Activated naive CD4-positive, alpha-beta T cell treated with Interleukin-2 at 50 U/mL for 16 hours (primary cell): Measurements from ENCODE around the gene GSS.

Source experiments
- DNase-seq: peaks from one replicate; pipeline ENCODE4 v3.0.0-alpha.2; 2020

The GSS gene

GRCh38 chr20:34955231-34956040 is at the start of gene GSS, which contains the start of gene MYH7B:
TSS of gene GSS (minus strand) at chr20:34955806. CDS start at chr20:34951852, 3,954 bp downstream.
TSS of gene MYH7B (plus strand) at chr20:34955868. CDS start at chr20:34978006, 22,138 bp downstream.
- peak; percentile 98 for DNase-seq

- DNase-seq, result no peak
Measured at GRCh38 chr20:35004749-35005462, 49.3 kb upstream of the GSS start.

- no peak for DNase-seq
Measured at GRCh38 chr20:35004051-35004725, 48.6 kb upstream of the GSS start.

- DNase-seq, result no peak
Measured at GRCh38 chr20:35003211-35004031, 47.8 kb upstream of the GSS start.

- no peak for DNase-seq
Measured at GRCh38 chr20:35002426-35003210, 47.0 kb upstream of the GSS start.

GRCh38 chr20:35001596-35002362 is 46.2 kb upstream of the GSS start:
- no peak for DNase-seq

- no peak for DNase-seq
Measured at GRCh38 chr20:35000922-35001595, 45.5 kb upstream of the GSS start.

- no peak for DNase-seq
Measured at GRCh38 chr20:35000311-35000921, 44.8 kb upstream of the GSS start.

GRCh38 chr20:34999782-35000181 is 44.2 kb upstream of the GSS start:
- DNase-seq, result no peak

- DNase-seq, result no peak
Measured at GRCh38 chr20:34999021-34999451, 43.4 kb upstream of the GSS start.

- no peak for DNase-seq
Measured at GRCh38 chr20:34998331-34998950, 42.8 kb upstream of the GSS start.

GRCh38 chr20:34997774-34998173 is 42.2 kb upstream of the GSS start:
- no peak for DNase-seq

GRCh38 chr20:34997131-34997561 is 41.5 kb upstream of the GSS start:
- no peak for DNase-seq

- no peak for DNase-seq
Measured at GRCh38 chr20:34996243-34997028, 40.8 kb upstream of the GSS start.

- DNase-seq, result no peak
Measured at GRCh38 chr20:34995696-34996095, 40.1 kb upstream of the GSS start.

GRCh38 chr20:34995192-34995591 is 39.6 kb upstream of the GSS start:
- no peak for DNase-seq

GRCh38 chr20:34994509-34995131 is 39.0 kb upstream of the GSS start:
- no peak for DNase-seq

- DNase-seq, result no peak
Measured at GRCh38 chr20:34993941-34994508, 38.4 kb upstream of the GSS start.
